Stimulated activated CD8-positive, alpha-beta memory T cell treated with anti-CD3 and anti-CD28 coated beads, Interleukin-7, amount 100 ng/mL, for 24 hours (primary cell): ENCODE measurements around the gene ZBTB40.

ENCODE experiments used
- DNase-seq: peaks from one replicate; pipeline ENCODE4 v3.0.0-alpha.2; 2020; ENCODE audit warnings: low read depth

ZBTB40 gene

GRCh38 chr1:22533244-22533895, 81.7 kb downstream of the ZBTB40 start:
- no peak for DNase-seq

GRCh38 chr1:22534951-22535350, 83.3 kb downstream of the ZBTB40 start:
- DNase-seq, result no peak

GRCh38 chr1:22535399-22535798, 83.7 kb downstream of the ZBTB40 start:
- DNase-seq, result no peak

GRCh38 chr1:22536506-22536905, 84.9 kb downstream of the ZBTB40 start:
- DNase-seq, result no peak

GRCh38 chr1:22537441-22538139, 85.9 kb downstream of the ZBTB40 start:
- no peak for DNase-seq

- no peak for DNase-seq
Observed at GRCh38 chr1:22539510-22540118, 88.0 kb downstream of the ZBTB40 start.

- no peak for DNase-seq
Observed at GRCh38 chr1:22540337-22540736, 88.7 kb downstream of the ZBTB40 start.

- DNase-seq, result no peak
Observed at GRCh38 chr1:22542886-22543285, 91.2 kb downstream of the ZBTB40 start.

GRCh38 chr1:22543679-22544078, 92.0 kb downstream of the ZBTB40 start:
- DNase-seq, result no peak

- DNase-seq, result no peak
Observed at GRCh38 chr1:22544606-22545005, 93.0 kb downstream of the ZBTB40 start.

GRCh38 chr1:22545141-22545540, 93.5 kb downstream of the ZBTB40 start:
- no peak for DNase-seq

GRCh38 chr1:22547186-22547817, 95.7 kb downstream of the ZBTB40 start:
- DNase-seq, result no peak

GRCh38 chr1:22547818-22548462, 96.3 kb downstream of the ZBTB40 start:
- no peak for DNase-seq

- DNase-seq, result no peak
Observed at GRCh38 chr1:22550021-22550420, 98.4 kb downstream of the ZBTB40 start.

- no peak for DNase-seq
Observed at GRCh38 chr1:22551591-22551990, 99.9 kb downstream of the ZBTB40 start.

- DNase-seq, result no peak
Observed at GRCh38 chr1:22552021-22552420, 100.4 kb downstream of the ZBTB40 start.

GRCh38 chr1:22553104-22553880, 101.6 kb downstream of the ZBTB40 start:
- no peak for DNase-seq

- DNase-seq, result no peak
Observed at GRCh38 chr1:22553991-22554522, 102.4 kb downstream of the ZBTB40 start.

- DNase-seq, result no peak
Observed at GRCh38 chr1:22555371-22555656, 103.7 kb downstream of the ZBTB40 start.

GRCh38 chr1:22556391-22557104, 104.9 kb downstream of the ZBTB40 start:
- no peak for DNase-seq
